Activated T-cell treated with anti-CD3 and anti-CD28 coated beads, Interleukin-2, amount 50 U/mL, for 4 hours (primary cell): Measurements from ENCODE around the gene SH3RF3. TPM values are rescaled to one million over a fixed set of nuclear protein-coding genes. Genes with fewer than 3 reads are reported as not detected.

Experiments
- ATAC-seq, 2 donors: fragments of 200-7000 bp; cut with Tn5 transposase; one replicate each; pipeline ENCODE4 v1.10.0; 2021
- DNase-seq: peaks from one replicate; pipeline ENCODE4 v3.0.0-alpha.2; 2020
- H3K27me3 Mint-ChIP-seq: one replicate; pipeline ENCODE4 v1.8.0; 2021; ENCODE audit warnings: low read depth, mixed read lengths
- H3K36me3 Mint-ChIP-seq: one replicate; pipeline ENCODE4 v1.8.0; 2022; ENCODE audit warnings: mixed read lengths; ENCODE audit not compliant: insufficient read depth
- H3K4me1 Mint-ChIP-seq: one replicate; pipeline ENCODE4 v1.8.0; 2021; ENCODE audit warnings: low read depth, mixed read lengths
- H3K4me3 Mint-ChIP-seq: one replicate; pipeline ENCODE4 v1.8.0; 2021; ENCODE audit warnings: mild to moderate bottlenecking, moderate library complexity, mixed read lengths
- H3K9me3 Mint-ChIP-seq: one replicate; pipeline ENCODE4 v1.8.0; 2021; ENCODE audit warnings: mixed read lengths
- total RNA-seq, 3 donors: library from RNA; stranded (reverse); gene quantifications; one replicate each; pipeline ENCODE4 v1.2.1, GENCODE V29; 2021

The SH3RF3 gene
- total RNA-seq, 3 donors from 2014 or later = 0.33 to 0.98 (median 0.89) TPM

DNA sequence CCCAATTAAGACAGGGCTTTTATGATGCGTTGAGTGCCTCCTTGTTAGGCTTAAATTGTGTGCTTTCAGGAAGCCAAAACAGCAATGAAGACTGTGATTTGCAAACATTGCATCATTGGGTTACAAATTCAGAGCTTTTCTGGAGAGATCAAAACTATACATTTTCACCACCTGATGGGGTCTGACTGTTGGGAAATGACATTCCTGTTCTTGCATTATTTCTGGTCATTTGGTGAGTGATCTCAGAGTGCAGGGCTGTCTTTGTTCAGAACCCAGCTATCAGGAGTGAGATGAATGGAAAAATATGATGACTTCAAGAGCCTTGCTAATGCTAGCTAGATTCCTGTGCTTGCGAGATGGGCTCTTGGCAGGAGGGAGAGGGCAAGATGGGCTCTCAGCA is 39.1 kb downstream of the SH3RF3 start:
- DNase-seq (no peak), ATAC-seq (no peak)
- H3K27me3 Mint-ChIP-seq = peaks cover 5% of the 10 kb centered on the region
- no peak overlapping the region for H3K4me3 Mint-ChIP-seq
- H3K36me3 Mint-ChIP-seq = no peaks in the 10 kb centered on the region
- no peaks in the 10 kb centered on the region for H3K9me3 Mint-ChIP-seq
- peaks cover 5% of the 10 kb centered on the region for H3K4me1 Mint-ChIP-seq

DNA sequence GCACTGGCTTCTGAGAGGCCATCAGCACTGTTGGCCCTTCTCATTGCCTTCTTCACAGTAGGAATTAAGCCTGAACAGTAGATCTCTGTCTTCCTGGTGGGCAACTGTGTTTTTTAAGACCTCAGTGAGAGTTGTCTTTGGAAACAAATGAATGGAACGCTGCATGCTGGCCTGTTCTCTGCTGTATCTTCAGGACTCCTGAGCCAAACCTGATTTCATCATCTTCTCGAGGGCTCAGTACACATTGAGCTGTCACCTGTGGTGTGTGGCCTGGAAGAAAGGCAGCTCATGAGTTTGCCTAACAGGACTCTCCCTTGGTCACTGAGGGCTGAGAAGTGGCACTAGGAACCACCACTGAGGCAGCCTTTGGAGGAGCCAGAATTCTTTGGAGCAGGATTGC is 39.7 kb downstream of the SH3RF3 start:
- no peaks in the 10 kb centered on the region for H3K9me3 Mint-ChIP-seq
- no peak for ATAC-seq
- no peak overlapping the region for H3K4me3 Mint-ChIP-seq
- H3K36me3 Mint-ChIP-seq = no peaks in the 10 kb centered on the region
- H3K27me3 Mint-ChIP-seq = peaks cover 5% of the 10 kb centered on the region
- H3K4me1 Mint-ChIP-seq = peaks cover 8% of the 10 kb centered on the region
- no peak for DNase-seq

DNA sequence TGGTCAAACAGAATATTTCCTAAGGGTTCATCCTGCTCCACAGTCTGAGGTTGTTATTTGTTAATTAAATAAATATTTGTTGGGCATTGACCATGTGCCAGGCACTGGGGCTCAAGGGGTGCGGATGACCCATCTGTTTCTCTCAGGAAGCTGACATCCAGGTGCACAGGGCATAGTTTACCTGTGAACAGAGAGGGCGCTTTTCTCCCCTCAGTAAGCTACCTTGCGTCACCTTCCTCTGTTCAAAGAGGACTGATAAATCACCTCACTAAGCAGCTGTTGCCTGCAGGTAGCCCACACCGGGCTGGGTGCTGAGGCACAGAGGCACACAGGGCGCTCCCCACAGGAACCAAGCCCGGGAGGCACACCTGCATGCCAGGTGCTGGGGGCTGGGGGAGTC is 41.6 kb downstream of the SH3RF3 start:
- Mint-ChIP-seq H3K4me1 (peaks cover 16% of the 10 kb centered on the region), H3K9me3 (no peaks in the 10 kb centered on the region), H3K36me3 (no peaks in the 10 kb centered on the region), H3K27me3 (peaks cover 5% of the 10 kb centered on the region), H3K4me3 (no peak overlapping the region)
- no peak for ATAC-seq
- no peak for DNase-seq

DNA sequence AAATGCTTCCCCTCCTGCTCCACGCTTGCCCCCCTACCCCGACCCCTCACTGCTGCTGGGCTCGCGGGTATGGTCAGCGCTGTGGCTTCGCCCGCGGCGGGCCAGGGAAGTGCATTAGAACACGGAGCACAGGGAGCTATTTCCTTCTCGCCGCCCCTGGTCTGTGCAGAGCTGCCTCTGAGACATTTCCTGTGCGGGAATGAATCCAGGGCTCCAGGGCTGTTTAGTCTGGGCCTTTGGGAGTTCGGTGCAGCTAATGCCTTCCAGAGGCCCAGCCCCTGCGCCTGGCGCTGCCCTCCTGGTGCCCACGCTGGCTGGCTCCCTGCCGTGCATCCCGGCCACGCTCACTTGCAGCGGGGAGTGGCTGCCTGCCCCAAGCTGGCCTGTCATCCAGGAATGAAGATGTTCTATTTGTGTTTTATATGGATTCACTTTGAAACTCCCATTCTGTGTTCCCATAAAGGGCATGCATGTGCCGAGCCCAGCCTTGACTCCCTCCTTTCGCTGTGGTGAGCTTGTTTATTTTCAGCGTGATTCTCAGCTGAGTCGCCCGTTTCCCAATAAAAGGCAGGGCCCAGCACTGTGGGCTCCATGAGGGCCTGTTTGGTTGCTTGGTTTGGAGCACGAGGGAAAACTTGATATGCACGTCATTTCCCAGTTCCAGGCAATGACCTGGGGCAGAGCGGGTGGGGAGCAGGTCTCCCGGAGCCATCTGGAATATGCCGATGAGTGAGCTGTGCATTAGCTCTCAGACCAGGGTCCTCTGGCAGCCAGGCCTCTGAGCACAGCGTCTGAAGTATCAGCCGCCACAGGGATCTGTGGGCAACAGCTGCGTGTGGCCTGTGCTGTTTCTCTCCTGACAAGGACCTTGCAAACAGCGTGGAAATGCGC is 42.7 kb downstream of the SH3RF3 start:
- peaks cover 5% of the 10 kb centered on the region for H3K27me3 Mint-ChIP-seq
- no peak overlapping the region for H3K4me3 Mint-ChIP-seq
- no peak for DNase-seq
- no peak for ATAC-seq
- H3K36me3 Mint-ChIP-seq = no peaks in the 10 kb centered on the region
- H3K9me3 Mint-ChIP-seq = no peaks in the 10 kb centered on the region
- peaks cover 16% of the 10 kb centered on the region for H3K4me1 Mint-ChIP-seq

GRCh38 chr2:109172556-109173105 is 43.6 kb downstream of the SH3RF3 start:
- H3K27me3 Mint-ChIP-seq = peaks cover 5% of the 10 kb centered on the region
- no peak overlapping the region for H3K4me3 Mint-ChIP-seq
- peaks cover 16% of the 10 kb centered on the region for H3K4me1 Mint-ChIP-seq
- H3K36me3 Mint-ChIP-seq = no peaks in the 10 kb centered on the region
- H3K9me3 Mint-ChIP-seq = no peaks in the 10 kb centered on the region
- no peak for DNase-seq
- no peak for ATAC-seq

- no peak overlapping the region for H3K4me3 Mint-ChIP-seq
- H3K9me3 Mint-ChIP-seq = no peaks in the 10 kb centered on the region
These were observed 44.5 kb downstream of the SH3RF3 start for GRCh38 chr2:109173311-109174171.

DNA sequence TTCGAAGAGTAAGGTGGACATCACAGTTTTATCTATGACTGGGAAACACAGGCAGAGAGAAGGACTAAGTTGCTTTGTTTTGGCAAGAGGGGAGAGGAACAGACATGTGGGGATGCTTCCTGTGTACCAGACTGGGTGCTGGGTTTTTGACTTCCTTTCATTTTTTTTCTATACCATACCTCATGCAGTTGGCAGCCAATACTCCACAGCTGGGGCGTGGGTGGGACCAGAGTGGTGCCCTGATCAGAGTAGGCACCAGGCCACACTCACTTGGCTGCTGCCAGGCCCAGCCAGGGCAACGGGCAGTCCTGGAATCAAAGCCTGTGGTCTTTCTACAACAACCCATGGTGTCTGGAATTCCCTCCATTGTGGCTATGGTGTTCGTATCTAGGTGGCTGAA is 45.2 kb downstream of the SH3RF3 start:
- no peak overlapping the region for H3K4me3 Mint-ChIP-seq
- H3K36me3 Mint-ChIP-seq = no peaks in the 10 kb centered on the region
- DNase-seq (no peak), ATAC-seq (no peak)
- no peaks in the 10 kb centered on the region for H3K9me3 Mint-ChIP-seq
- H3K27me3 Mint-ChIP-seq = peaks cover 3% of the 10 kb centered on the region
- H3K4me1 Mint-ChIP-seq = peaks cover 16% of the 10 kb centered on the region

More at GRCh38 chr2:109173311-109174171, 44.5 kb downstream of the SH3RF3 start:
- Mint-ChIP-seq H3K27me3 (peaks cover 3% of the 10 kb centered on the region), H3K4me1 (peaks cover 16% of the 10 kb centered on the region), H3K36me3 (no peaks in the 10 kb centered on the region)
- no peak for ATAC-seq
- no peak for DNase-seq

GRCh38 chr2:109174626-109175349 is 45.8 kb downstream of the SH3RF3 start:
- Mint-ChIP-seq H3K36me3 (peaks cover 2% of the 10 kb centered on the region), H3K4me1 (peaks cover 16% of the 10 kb centered on the region), H3K27me3 (peaks cover 3% of the 10 kb centered on the region), H3K9me3 (peaks cover 4% of the 10 kb centered on the region), H3K4me3 (no peak overlapping the region)
- ATAC-seq (no peak), DNase-seq (no peak)

- no peak for DNase-seq
- peaks cover 7% of the 10 kb centered on the region for H3K27me3 Mint-ChIP-seq
- peaks cover 16% of the 10 kb centered on the region for H3K4me1 Mint-ChIP-seq
- H3K9me3 Mint-ChIP-seq = peaks cover 8% of the 10 kb centered on the region
- H3K36me3 Mint-ChIP-seq = peaks cover 2% of the 10 kb centered on the region
- ATAC-seq = no peak
- H3K4me3 Mint-ChIP-seq = no peak overlapping the region
These were observed 46.3 kb downstream of the SH3RF3 start for GRCh38 chr2:109175350-109175678.

DNA sequence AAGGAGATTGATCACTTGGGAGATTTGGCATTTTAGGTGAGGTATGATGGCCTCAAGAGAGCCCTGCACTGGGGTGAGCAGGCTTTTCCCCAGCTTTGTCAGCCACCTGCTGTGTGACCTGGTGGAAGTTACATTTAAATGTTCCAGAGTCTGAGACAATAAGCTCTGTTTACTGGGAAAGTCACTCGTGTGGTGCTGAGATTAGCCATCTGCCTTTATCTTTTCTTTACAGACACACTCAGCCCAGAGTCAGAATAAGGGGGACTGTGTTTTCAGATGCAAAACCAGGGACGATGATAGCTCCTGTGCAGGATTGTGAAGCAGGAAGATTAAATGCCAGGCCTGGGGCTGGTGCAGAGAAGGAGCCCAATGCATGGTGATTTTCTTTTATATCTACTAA is 47.9 kb downstream of the SH3RF3 start:
- H3K27me3 Mint-ChIP-seq = peaks cover 6% of the 10 kb centered on the region
- H3K4me3 Mint-ChIP-seq = no peak overlapping the region
- ATAC-seq = no peak

DNA sequence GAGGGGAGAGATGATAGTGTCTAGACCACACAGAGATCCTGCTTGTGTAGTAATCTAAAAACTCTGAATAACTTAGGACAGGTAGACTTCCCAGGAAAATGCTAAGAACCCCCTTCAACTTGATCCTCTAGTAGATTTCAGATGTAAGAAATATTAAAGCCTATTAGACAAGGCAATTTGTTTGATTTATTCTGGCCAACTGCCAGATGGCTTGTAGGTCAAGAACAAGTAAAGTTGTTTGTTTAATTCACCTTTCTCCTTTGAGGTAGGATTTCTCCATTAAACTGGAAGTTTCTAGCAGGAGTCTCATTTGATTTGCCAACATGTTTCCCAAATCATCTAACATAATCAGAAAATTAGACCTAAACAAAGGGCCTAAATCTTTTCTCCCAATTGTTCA is 48.6 kb downstream of the SH3RF3 start:
- Mint-ChIP-seq H3K36me3 (peaks cover 5% of the 10 kb centered on the region), H3K27me3 (peaks cover 3% of the 10 kb centered on the region)

More for the DNA sequence above, 47.9 kb downstream of the SH3RF3 start:
- Mint-ChIP-seq H3K9me3 (peaks cover 12% of the 10 kb centered on the region), H3K36me3 (peaks cover 5% of the 10 kb centered on the region), H3K4me1 (peaks cover 16% of the 10 kb centered on the region)
- DNase-seq = no peak

DNA sequence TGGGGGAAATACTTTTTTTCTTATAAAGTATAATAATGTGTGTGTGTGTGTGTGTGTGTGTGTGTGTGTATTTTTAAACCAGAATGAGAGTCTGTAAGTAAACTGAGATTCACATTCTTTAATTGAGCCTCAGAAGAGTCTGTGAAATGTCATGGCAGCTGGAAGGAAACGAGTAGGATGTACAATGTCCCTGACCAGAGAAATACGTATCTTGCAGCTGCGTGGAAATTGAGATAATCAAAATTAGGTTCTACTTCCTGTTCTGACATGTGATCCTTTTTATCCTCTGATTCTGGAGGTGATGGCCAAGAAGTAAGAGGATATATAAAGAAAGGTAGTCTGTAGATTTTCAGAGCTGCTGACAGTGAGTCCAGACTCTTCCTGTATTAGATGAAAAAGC is 50.0 kb downstream of the SH3RF3 start:
- Mint-ChIP-seq H3K4me3 (no peak overlapping the region), H3K9me3 (peaks cover 12% of the 10 kb centered on the region), H3K4me1 (peaks cover 10% of the 10 kb centered on the region), H3K36me3 (peaks cover 5% of the 10 kb centered on the region), H3K27me3 (peaks cover 4% of the 10 kb centered on the region)
- DNase-seq = no peak
- ATAC-seq = no peak

More for the DNA sequence above, 48.6 kb downstream of the SH3RF3 start:
- ATAC-seq = no peak
- no peak for DNase-seq
- Mint-ChIP-seq H3K9me3 (peaks cover 12% of the 10 kb centered on the region), H3K4me1 (peaks cover 16% of the 10 kb centered on the region), H3K4me3 (no peak overlapping the region)

DNA sequence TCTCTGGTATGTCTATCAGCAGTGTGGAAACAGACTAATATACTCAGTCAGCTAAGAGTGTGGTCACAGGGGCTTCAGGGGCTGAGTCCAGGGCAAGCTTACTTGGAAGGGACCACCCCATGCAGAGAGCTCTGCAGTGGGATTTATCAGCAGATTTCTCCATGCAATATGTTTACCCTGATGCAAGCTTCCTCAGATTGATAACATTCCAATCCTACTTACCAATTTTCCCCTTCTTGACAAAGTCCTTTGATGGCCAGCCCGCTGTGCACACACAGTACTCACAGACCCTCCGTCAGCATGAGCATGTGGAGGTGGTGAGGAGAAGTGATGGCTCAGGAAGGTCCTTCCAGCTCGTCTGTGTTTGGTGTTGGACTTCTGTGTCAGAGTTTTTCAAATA is 51.8 kb downstream of the SH3RF3 start:
- Mint-ChIP-seq H3K4me3 (no peak overlapping the region), H3K27me3 (peaks cover 7% of the 10 kb centered on the region), H3K4me1 (peaks cover 3% of the 10 kb centered on the region), H3K9me3 (peaks cover 12% of the 10 kb centered on the region), H3K36me3 (peaks cover 5% of the 10 kb centered on the region)
- DNase-seq (no peak), ATAC-seq (no peak)

- Mint-ChIP-seq H3K9me3 (peaks cover 12% of the 10 kb centered on the region), H3K27me3 (peaks cover 7% of the 10 kb centered on the region), H3K36me3 (peaks cover 5% of the 10 kb centered on the region), H3K4me3 (no peak overlapping the region), H3K4me1 (peaks cover 3% of the 10 kb centered on the region)
- ATAC-seq = no peak
- no peak for DNase-seq
These were observed 53.4 kb downstream of the SH3RF3 start for GRCh38 chr2:109182426-109182825.
